HepG2 (cell line): ENCODE data around the gene ARHGEF40. TPM values are rescaled to one million over a fixed set of nuclear protein-coding genes. Genes with fewer than 3 reads are reported as not detected.

Experiments
- ATAD3A ChIP-seq: sonication (generic); formaldehyde crosslinking; IDR thresholded peaks from 2 replicates; pipeline ENCODE4 v1.4.0; 2020; ENCODE audit warnings: missing genetic modification reagents
- ATF7 ChIP-seq, 2 experiments: fragments of 450-650 bp in 1 of 2; sonication (generic) in 1 of 2; formaldehyde crosslinking in 1 of 2; IDR thresholded peaks; 2 replicates each; pipeline versions ENCODE4 v1.4.0 to v1.6.1; 2016 to 2020; ENCODE audit warnings: antibody characterized with exemption in 1 of 2, mild to moderate bottlenecking in 1 of 2, missing genetic modification reagents in 1 of 2
- CC2D1A ChIP-seq: sonication (generic); formaldehyde crosslinking; IDR thresholded peaks from 2 replicates; pipeline ENCODE4 v1.8.1; 2023; ENCODE audit warnings: mild to moderate bottlenecking, missing genetic modification reagents
- CEBPG ChIP-seq: IDR thresholded peaks from 2 replicates; pipeline ENCODE4 v1.6.1; 2016
- DNMT3B ChIP-seq: conservative IDR thresholded peaks from 2 replicates; pipeline ENCODE4 v1.6.1; 2016; ENCODE audit warnings: missing biosample characterization, control low read depth
- FOSL2 ChIP-seq: sonication (generic); formaldehyde crosslinking; IDR thresholded peaks from 2 replicates; pipeline ENCODE4 v1.4.0; 2020; ENCODE audit warnings: missing genetic modification reagents
- FOXA3 ChIP-seq: IDR thresholded peaks from 2 replicates; pipeline ENCODE4 v1.6.1; 2016; ENCODE audit warnings: missing genetic modification reagents, missing compliant biosample characterization
- HMGXB4 ChIP-seq, 2 experiments: sonication (generic) in 1 of 2; formaldehyde crosslinking in 1 of 2; IDR thresholded peaks; 2 replicates each; pipeline versions ENCODE4 v1.4.0 to v1.6.1; 2018 to 2020; ENCODE audit warnings: missing genetic modification reagents in 2 of 2, borderline replicate concordance in 1 of 2, low read depth in 1 of 2, mild to moderate bottlenecking in 1 of 2, missing biosample characterization in 1 of 2
- MTF2 ChIP-seq: sonication (generic); formaldehyde crosslinking; IDR thresholded peaks from 2 replicates; pipeline ENCODE4 v1.5.0; 2020; ENCODE audit warnings: missing genetic modification reagents, borderline replicate concordance
- NFATC3 ChIP-seq: sonication (generic); formaldehyde crosslinking; IDR thresholded peaks from 2 replicates; pipeline ENCODE4 v1.5.1; 2020; ENCODE audit warnings: mild to moderate bottlenecking, missing genetic modification reagents
- NR2F2 ChIP-seq: IDR thresholded peaks from 2 replicates; pipeline ENCODE4 v1.6.1; 2012; ENCODE audit warnings: low read depth, inconsistent platforms, borderline replicate concordance
- REST ChIP-seq, 2 experiments: IDR thresholded peaks; 2 replicates each; pipeline ENCODE4 v1.6.1; 2011 to 2012; ENCODE audit warnings: low read length in 2 of 2, borderline replicate concordance in 1 of 2, low read depth in 1 of 2, mild to moderate bottlenecking in 1 of 2, moderate library complexity in 1 of 2
- SNAI1 ChIP-seq: sonication (generic); formaldehyde crosslinking; IDR thresholded peaks from 2 replicates; pipeline ENCODE4 v1.5.0; 2020; ENCODE audit warnings: mild to moderate bottlenecking, missing genetic modification reagents, borderline replicate concordance
- SP4 ChIP-seq: sonication (generic); formaldehyde crosslinking; IDR thresholded peaks from 2 replicates; pipeline ENCODE4 v1.8.1; 2023; ENCODE audit warnings: mild to moderate bottlenecking, missing genetic modification reagents
- STAT5B ChIP-seq: sonication (generic); formaldehyde crosslinking; IDR thresholded peaks from 2 replicates; pipeline ENCODE4 v1.4.0; 2020; ENCODE audit warnings: missing genetic modification reagents
- THAP8 ChIP-seq: sonication (generic); formaldehyde crosslinking; IDR thresholded peaks from 2 replicates; pipeline ENCODE4 v1.5.1; 2020; ENCODE audit warnings: missing genetic modification reagents, mild to moderate bottlenecking, borderline replicate concordance
- ZFP36L1 ChIP-seq: sonication (generic); formaldehyde crosslinking; IDR thresholded peaks from 2 replicates; pipeline ENCODE4 v1.8.0; 2022; ENCODE audit warnings: mild to moderate bottlenecking, missing genetic modification reagents, moderate library complexity
- ZNF292 ChIP-seq: sonication (generic); formaldehyde crosslinking; IDR thresholded peaks from 2 replicates; pipeline ENCODE4 v1.8.1; 2022; ENCODE audit warnings: mild to moderate bottlenecking, low read depth, missing genetic modification reagents, borderline replicate concordance
- ZNF510 ChIP-seq: sonication (generic); formaldehyde crosslinking; IDR thresholded peaks from 2 replicates; pipeline ENCODE4 v1.4.0; 2020; ENCODE audit warnings: low read depth, mild to moderate bottlenecking, missing genetic modification reagents
- ZNF580 ChIP-seq: IDR thresholded peaks from 2 replicates; pipeline ENCODE4 v1.6.1; 2016; ENCODE audit warnings: low read depth, borderline replicate concordance
- ZNF709 ChIP-seq: sonication (generic); formaldehyde crosslinking; IDR thresholded peaks from 2 replicates; pipeline ENCODE4 v1.5.0; 2020; ENCODE audit warnings: mild to moderate bottlenecking, missing genetic modification reagents
- ZNF766 ChIP-seq: sonication (generic); formaldehyde crosslinking; IDR thresholded peaks from 2 replicates; pipeline ENCODE4 v1.5.0; 2020; ENCODE audit warnings: missing genetic modification reagents, borderline replicate concordance
- polyA plus RNA-seq, 8 experiments: library from polyadenylated mRNA; depleted of rRNA in 3 of 8; stranded (reverse) in 7 of 8; unstranded in 1 of 8; fragments of >200 nt; fragmentation: Illumina TruSeq in 4 of 8; extraction: Trizol in 4 of 8; gene quantifications; 2 replicates each; pipeline versions ENCODE4 v1.2.1 to v1.2.3, GENCODE V29; 2011 to 2016; ENCODE audit warnings: low read depth in 4 of 8, missing spikeins in 1 of 8, mixed read lengths in 1 of 8; ENCODE audit not compliant: insufficient read depth in 1 of 8
- total RNA-seq, 5 experiments: library from RNA; depleted of rRNA; stranded (reverse); fragments of >200 nt; fragmentation: Illumina TruSeq; extraction: Trizol; gene quantifications; 2 replicates each; pipeline ENCODE4 v1.2.3, GENCODE V29; 2016; ENCODE audit warnings: low read depth in 1 of 5

ARHGEF40 gene
- total and polyA plus RNA-seq, 2 of the 13 experiments (the other 11 are each of a cell fraction or from before 2014, with no cell fraction given): 28.1 to 78.1 TPM

GRCh38 chr14:21038441-21039422, 31.4 kb upstream of the ARHGEF40 start (continued):
- 0 out of 4 replicates have a peak, but pooled peaks have one; percentile 22 to 39 for TF ChIP-seq HMGXB4 (CRISPR knock-in tag; IDR thresholded peaks at IDR 0.05; ENCODE audit: borderline replicate concordance in 1 of 2, low read depth in 1 of 2)
- TF ChIP-seq ZNF580 (CRISPR knock-in tag): peak; percentile 66
- TF ChIP-seq STAT5B (CRISPR knock-in tag): no peak
- no peak for TF ChIP-seq NFATC3 (CRISPR knock-in tag)
- TF ChIP-seq SNAI1 (CRISPR knock-in tag): no peak
- TF ChIP-seq THAP8: no peak
- TF ChIP-seq ZNF292 (CRISPR knock-in tag): peak; percentile 95; the same call in 1 of the 2 replicates
- 0 out of 2 replicates have a peak, but pooled peaks have one; percentile 8 for TF ChIP-seq CEBPG (CRISPR knock-in tag)
- TF ChIP-seq FOSL2 (CRISPR knock-in tag): 0 out of 2 replicates have a peak, but pooled peaks have one; percentile 13
- TF ChIP-seq ZFP36L1 (CRISPR knock-in tag): peak; percentile 97; the same call in 1 of the 2 replicates
- TF ChIP-seq ZNF510 (CRISPR knock-in tag): no peak
- no peak for TF ChIP-seq NR2F2
- no peak for TF ChIP-seq MTF2
- no peak for TF ChIP-seq DNMT3B (CRISPR knock-in tag)
- no peak; the same call in 1 of the 2 replicates for TF ChIP-seq FOXA3 (CRISPR knock-in tag)
- no peak for TF ChIP-seq ZNF766 (CRISPR knock-in tag)
- TF ChIP-seq ATF7 (IDR thresholded peaks at IDR 0.05): no peak
- TF ChIP-seq ATF7 (CRISPR knock-in tag; IDR thresholded peaks at IDR 0.05): no peak
- TF ChIP-seq SP4 (CRISPR knock-in tag): no peak
- no peak for TF ChIP-seq ATAD3A (CRISPR knock-in tag)
- TF ChIP-seq ZNF709 (CRISPR knock-in tag): no peak
- no peak for TF ChIP-seq REST (IDR thresholded peaks at IDR 0.05; ENCODE audit: borderline replicate concordance in 1 of 2, low read depth in 1 of 2, low read length in 2 of 2)
- no peak for TF ChIP-seq CC2D1A (CRISPR knock-in tag)
